HG03280 (cell line): ENCODE results near the gene KCNQ5.

Experiments used
- ATAC-seq: cut with Tn5 transposase; IDR thresholded peaks from one replicate; pipeline ENCODE4 v1.9.1; 2021; ENCODE audit warnings: mild to moderate bottlenecking, moderate library complexity; ENCODE audit not compliant: unreplicated experiment

KCNQ5 gene

GRCh38 chr6:73042892-73043291 lies 421.0 kb downstream of the KCNQ5 start:
- ATAC-seq = no peak

- no peak for ATAC-seq
Observed at GRCh38 chr6:73043446-73043845, 421.6 kb downstream of the KCNQ5 start.

- no peak for ATAC-seq
Observed at GRCh38 chr6:73045609-73046008, 423.7 kb downstream of the KCNQ5 start.

GRCh38 chr6:73047801-73048200 lies 425.9 kb downstream of the KCNQ5 start:
- no peak for ATAC-seq

- ATAC-seq = no peak
Observed at GRCh38 chr6:73049971-73050594, 428.2 kb downstream of the KCNQ5 start.

- ATAC-seq = no peak
Observed at GRCh38 chr6:73050706-73051105, 428.8 kb downstream of the KCNQ5 start.

GRCh38 chr6:73051147-73051546 lies 429.3 kb downstream of the KCNQ5 start:
- ATAC-seq = no peak

- no peak for ATAC-seq
Observed at GRCh38 chr6:73054958-73055357, 433.1 kb downstream of the KCNQ5 start.

GRCh38 chr6:73058736-73059135 lies 436.9 kb downstream of the KCNQ5 start:
- no peak for ATAC-seq

- no peak for ATAC-seq
Observed at GRCh38 chr6:73062130-73062529, 440.3 kb downstream of the KCNQ5 start.

- no peak for ATAC-seq
Observed at GRCh38 chr6:73062837-73063236, 441.0 kb downstream of the KCNQ5 start.

GRCh38 chr6:73064266-73064665 lies 442.4 kb downstream of the KCNQ5 start:
- ATAC-seq = no peak

GRCh38 chr6:73073238-73073637 lies 451.4 kb downstream of the KCNQ5 start:
- no peak for ATAC-seq

GRCh38 chr6:73074175-73074574 lies 452.3 kb downstream of the KCNQ5 start:
- ATAC-seq = no peak

GRCh38 chr6:73076211-73076954 lies 454.5 kb downstream of the KCNQ5 start:
- ATAC-seq = no peak

GRCh38 chr6:73078333-73078862 lies 456.5 kb downstream of the KCNQ5 start:
- no peak for ATAC-seq

GRCh38 chr6:73078908-73079610 lies 457.2 kb downstream of the KCNQ5 start:
- ATAC-seq = no peak

- ATAC-seq = no peak
Observed at GRCh38 chr6:73079611-73079955, 457.7 kb downstream of the KCNQ5 start.

- no peak for ATAC-seq
Observed at GRCh38 chr6:73079978-73080377, 458.1 kb downstream of the KCNQ5 start.

- ATAC-seq = no peak
Observed at GRCh38 chr6:73081955-73082354, 460.1 kb downstream of the KCNQ5 start.

GRCh38 chr6:73083886-73084285 lies 462.0 kb downstream of the KCNQ5 start:
- no peak for ATAC-seq

- no peak for ATAC-seq
Observed at GRCh38 chr6:73085443-73085871, 463.6 kb downstream of the KCNQ5 start.
